ENCODE measurements around the gene MACROD2. TPM values are rescaled to one million over a fixed set of nuclear protein-coding genes. Genes with fewer than 3 reads are reported as not detected.

The MACROD2 gene
- total RNA-seq, 1 experiment from 2014 or later = 1.4 TPM

- intact Hi-C loops (cut with micrococcal nuclease; ENCODE audit: unreplicated experiment) = no loop called here
- no peaks in the 10 kb centered on the region for H3K27me3 ChIP-seq (replicated peaks; ENCODE audit: insufficient read depth, low read depth, low read length, poor library complexity)
- no peak for TF ChIP-seq CTCF (conservative IDR thresholded peaks at IDR 0.05; ENCODE audit: low read depth, low read length)
- TF ChIP-seq EZH2 (IDR thresholded peaks at IDR 0.05; ENCODE audit: borderline replicate concordance, low read depth, low read length, poor library complexity, severe bottlenecking) = no peak
- H3K9me3 ChIP-seq (ENCODE audit: low read depth, low read length, poor library complexity, severe bottlenecking) = peaks cover 5% of the 10 kb centered on the region
- no peak overlapping the region for H3K27ac ChIP-seq (ENCODE audit: low read depth, low read length, poor library complexity, severe bottlenecking)
- no peak overlapping the region for H3K4me3 ChIP-seq (ENCODE audit: low read depth, low read length, poor library complexity, severe bottlenecking)
- CTCF ChIA-PET = no interaction called here
- POLR2A ChIA-PET (ENCODE audit: low non-redundant PET) = no interaction called here
- no peaks in the 10 kb centered on the region for H3K4me1 ChIP-seq (ENCODE audit: insufficient read depth, low read length, poor library complexity, severe bottlenecking)
- no peak for DNase-seq (ENCODE audit: low spot score)
- BruUV-seq (replicated peaks) = no TSS peak
- H3K36me3 ChIP-seq (ENCODE audit: insufficient read depth, low read length, poor library complexity, severe bottlenecking) = no peaks in the 10 kb centered on the region
Measured at GRCh38 chr20:15582146-15582760, 1586.9 kb downstream of the MACROD2 start.

DNA sequence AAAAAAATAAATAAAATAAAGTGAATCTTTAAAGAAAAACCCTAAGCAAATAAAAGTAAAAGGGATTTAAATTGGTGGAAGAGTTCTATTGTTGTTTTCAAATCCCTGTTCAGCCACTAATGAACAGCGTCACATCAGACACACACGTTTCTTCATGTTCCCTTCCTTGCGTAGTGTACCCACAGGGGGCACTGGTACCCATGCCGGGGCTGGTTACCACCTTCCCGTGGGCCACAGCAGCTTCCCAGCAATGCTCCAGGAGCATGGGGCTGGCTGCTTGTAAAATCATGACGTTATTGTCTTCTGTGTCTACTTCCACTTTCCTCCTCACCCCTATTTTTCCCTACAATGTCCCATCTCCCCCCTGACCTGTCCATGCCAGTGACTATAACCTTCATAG, 1589.2 kb downstream of the MACROD2 start:
- BruUV-seq (replicated peaks) = no TSS peak
- POLR2A ChIA-PET (ENCODE audit: low non-redundant PET) = no interaction called here
- DNase-seq (ENCODE audit: low spot score) = no peak
- peaks cover 5% of the 10 kb centered on the region for H3K9me3 ChIP-seq (ENCODE audit: low read depth, low read length, poor library complexity, severe bottlenecking)
- no peak overlapping the region for H3K4me3 ChIP-seq (ENCODE audit: low read depth, low read length, poor library complexity, severe bottlenecking)
- no peaks in the 10 kb centered on the region for H3K27me3 ChIP-seq (replicated peaks; ENCODE audit: insufficient read depth, low read depth, low read length, poor library complexity)
- no peaks in the 10 kb centered on the region for H3K4me1 ChIP-seq (ENCODE audit: insufficient read depth, low read length, poor library complexity, severe bottlenecking)
- TF ChIP-seq CTCF (conservative IDR thresholded peaks at IDR 0.05; ENCODE audit: low read depth, low read length) (no peak), EZH2 (IDR thresholded peaks at IDR 0.05; ENCODE audit: borderline replicate concordance, low read depth, low read length, poor library complexity, severe bottlenecking) (no peak)
- no peaks in the 10 kb centered on the region for H3K36me3 ChIP-seq (ENCODE audit: insufficient read depth, low read length, poor library complexity, severe bottlenecking)
- CTCF ChIA-PET = no interaction called here
- H3K27ac ChIP-seq (ENCODE audit: low read depth, low read length, poor library complexity, severe bottlenecking) = no peak overlapping the region
- intact Hi-C loops (cut with micrococcal nuclease; ENCODE audit: unreplicated experiment) = no loop called here

DNA sequence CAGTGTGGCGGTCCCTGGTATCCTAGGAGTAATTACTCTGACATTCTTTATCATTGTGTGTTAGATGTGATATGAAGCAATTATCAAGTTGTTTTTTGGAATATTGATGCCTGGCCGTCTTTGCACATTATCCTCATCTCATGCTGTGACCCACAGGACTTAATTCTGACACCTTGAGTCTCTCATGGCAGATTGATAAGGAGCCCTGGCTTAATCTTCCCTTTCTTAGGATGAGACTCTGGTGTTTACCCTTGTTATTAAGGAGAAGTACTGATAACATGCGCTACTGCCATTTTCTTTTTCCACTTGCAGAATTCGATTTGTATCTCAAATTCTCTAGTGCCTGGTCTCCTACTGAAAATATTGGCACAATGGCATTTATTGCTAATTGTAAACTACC, 1597.8 kb downstream of the MACROD2 start:
- ChIA-PET CTCF (no interaction called here), POLR2A (ENCODE audit: low non-redundant PET) (no interaction called here)
- intact Hi-C loops (cut with micrococcal nuclease; ENCODE audit: unreplicated experiment) = no loop called here
- no peak overlapping the region for H3K4me3 ChIP-seq (ENCODE audit: low read depth, low read length, poor library complexity, severe bottlenecking)
- H3K4me1 ChIP-seq (ENCODE audit: insufficient read depth, low read length, poor library complexity, severe bottlenecking) = no peaks in the 10 kb centered on the region
- TF ChIP-seq CTCF (conservative IDR thresholded peaks at IDR 0.05; ENCODE audit: low read depth, low read length) (no peak), EZH2 (IDR thresholded peaks at IDR 0.05; ENCODE audit: borderline replicate concordance, low read depth, low read length, poor library complexity, severe bottlenecking) (no peak)
- BruUV-seq (replicated peaks) = no TSS peak
- H3K9me3 ChIP-seq (ENCODE audit: low read depth, low read length, poor library complexity, severe bottlenecking) = peaks cover 5% of the 10 kb centered on the region
- no peaks in the 10 kb centered on the region for H3K36me3 ChIP-seq (ENCODE audit: insufficient read depth, low read length, poor library complexity, severe bottlenecking)
- no peak for DNase-seq (ENCODE audit: low spot score)
- H3K27ac ChIP-seq (ENCODE audit: low read depth, low read length, poor library complexity, severe bottlenecking) = no peak overlapping the region
- no peaks in the 10 kb centered on the region for H3K27me3 ChIP-seq (replicated peaks; ENCODE audit: insufficient read depth, low read depth, low read length, poor library complexity)
